Rectal smooth muscle tissue (tissue), 1 donor: Measurements from ENCODE around the gene TRUB2.

Source experiments
- H3K27ac ChIP-seq: one replicate; pipeline ENCODE4 v1.7.0; 2013; ENCODE audit warnings: low read depth, low read length, inconsistent platforms
- H3K27me3 ChIP-seq: one replicate; pipeline ENCODE4 v1.7.0; 2013; ENCODE audit warnings: low read length; ENCODE audit not compliant: control insufficient read depth, insufficient read depth
- H3K36me3 ChIP-seq: one replicate; pipeline ENCODE4 v1.7.0; 2013; ENCODE audit warnings: low read length; ENCODE audit not compliant: control insufficient read depth, insufficient read depth
- H3K4me1 ChIP-seq: one replicate; pipeline ENCODE4 v1.7.0; 2013; ENCODE audit warnings: low read length; ENCODE audit not compliant: control insufficient read depth, insufficient read depth
- H3K4me3 ChIP-seq: one replicate; pipeline ENCODE4 v1.7.0; 2013; ENCODE audit warnings: low read length
- H3K9ac ChIP-seq: one replicate; pipeline ENCODE4 v1.7.0; 2013; ENCODE audit warnings: low read length

TRUB2 gene

DNA sequence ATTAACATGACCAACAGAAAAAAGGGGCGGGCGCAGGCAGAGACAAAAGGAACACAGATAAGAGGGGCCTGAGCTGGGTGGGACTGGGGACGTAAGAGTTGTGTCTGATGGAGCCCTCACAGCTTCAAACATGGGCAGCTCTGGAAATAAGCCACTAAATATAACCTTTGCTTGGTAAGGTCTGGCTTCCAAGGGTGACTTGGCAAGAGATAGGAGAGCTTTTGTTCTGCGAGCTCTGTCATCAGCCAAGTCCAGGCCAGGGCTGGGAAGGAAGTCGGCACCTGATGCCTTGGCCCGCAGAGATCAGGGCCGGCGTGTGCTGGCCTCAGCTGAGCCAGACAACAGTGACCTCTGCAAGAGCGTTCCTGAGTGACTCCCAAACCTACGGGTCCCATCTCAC is 11.8 kb downstream of the TRUB2 start:
- Histone ChIP-seq H3K9ac (no peak overlapping the region), H3K27me3 (no peaks in the 10 kb centered on the region), H3K27ac (no peak overlapping the region), H3K4me1 (no peaks in the 10 kb centered on the region), H3K36me3 (peaks cover 18% of the 10 kb centered on the region), H3K4me3 (no peak overlapping the region)

GRCh38 chr9:128309551-128309950 is 12.7 kb downstream of the TRUB2 start:
- H3K27me3 ChIP-seq = no peaks in the 10 kb centered on the region
- no peak overlapping the region for H3K9ac ChIP-seq
- no peak overlapping the region for H3K4me3 ChIP-seq
- H3K27ac ChIP-seq = no peak overlapping the region
- H3K36me3 ChIP-seq = peaks cover 16% of the 10 kb centered on the region
- H3K4me1 ChIP-seq = no peaks in the 10 kb centered on the region

DNA sequence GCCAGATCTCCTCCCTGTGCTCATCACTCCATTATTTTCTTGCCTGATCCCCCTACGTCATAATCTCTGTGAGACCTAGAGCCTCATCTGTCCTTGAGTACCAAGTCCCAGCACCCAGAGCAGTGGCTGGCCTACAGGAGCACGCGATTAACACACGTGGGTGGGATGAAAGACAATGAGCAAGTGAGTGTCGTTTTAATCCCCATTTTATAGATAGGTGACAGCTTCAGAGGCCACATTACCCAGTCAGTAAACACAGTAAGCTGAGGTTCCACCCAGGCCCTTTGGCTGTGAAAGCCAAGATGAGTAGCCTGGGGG is 17.3 kb downstream of the TRUB2 start:
- peaks cover 3% of the 10 kb centered on the region for H3K36me3 ChIP-seq
- no peak overlapping the region for H3K9ac ChIP-seq
- H3K4me3 ChIP-seq = no peak overlapping the region
- H3K27me3 ChIP-seq = no peaks in the 10 kb centered on the region
- H3K27ac ChIP-seq = no peak overlapping the region
- no peaks in the 10 kb centered on the region for H3K4me1 ChIP-seq

GRCh38 chr9:128304136-128304970 is 17.9 kb downstream of the TRUB2 start:
- no peaks in the 10 kb centered on the region for H3K4me1 ChIP-seq
- no peaks in the 10 kb centered on the region for H3K27me3 ChIP-seq
- no peak overlapping the region for H3K27ac ChIP-seq
- H3K36me3 ChIP-seq = no peaks in the 10 kb centered on the region
- H3K9ac ChIP-seq = no peak overlapping the region
- H3K4me3 ChIP-seq = no peak overlapping the region

GRCh38 chr9:128298535-128299482 is 23.4 kb downstream of the TRUB2 start:
- H3K27me3 ChIP-seq = no peaks in the 10 kb centered on the region
- no peaks in the 10 kb centered on the region for H3K36me3 ChIP-seq
- H3K27ac ChIP-seq = no peak overlapping the region
- no peaks in the 10 kb centered on the region for H3K4me1 ChIP-seq
- H3K9ac ChIP-seq = no peak overlapping the region
- H3K4me3 ChIP-seq = no peak overlapping the region

DNA sequence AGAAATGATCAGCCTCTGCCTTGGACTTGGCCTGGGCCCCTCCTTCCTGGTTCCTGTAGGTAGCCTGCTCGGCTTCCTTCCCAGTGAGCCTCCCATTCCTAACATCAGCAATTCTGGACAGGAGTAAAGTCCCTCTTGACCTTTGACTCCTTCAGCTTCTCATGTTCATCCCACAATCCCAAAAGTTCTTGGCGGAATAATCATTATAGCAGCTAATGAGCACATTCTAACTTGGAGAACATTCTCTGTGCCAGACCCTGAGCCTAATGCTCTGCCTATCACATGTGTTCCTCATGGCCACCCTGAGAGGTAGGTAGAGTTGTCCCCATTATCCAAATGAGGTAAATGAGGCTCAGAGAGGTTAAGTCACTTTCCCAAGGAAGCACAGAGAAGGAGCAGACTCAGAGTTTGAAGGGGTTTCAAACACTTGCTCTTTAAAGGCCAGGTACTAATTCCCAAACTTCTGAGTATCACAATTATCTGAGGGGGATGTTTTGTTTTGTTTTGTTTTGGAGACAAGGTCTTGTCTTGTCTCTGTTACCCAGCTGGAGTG is 24.9 kb downstream of the TRUB2 start:
- H3K27ac ChIP-seq = no peak overlapping the region
- H3K4me3 ChIP-seq = no peak overlapping the region
- no peaks in the 10 kb centered on the region for H3K27me3 ChIP-seq
- H3K4me1 ChIP-seq = no peaks in the 10 kb centered on the region
- H3K36me3 ChIP-seq = no peaks in the 10 kb centered on the region
- H3K9ac ChIP-seq = no peak overlapping the region

DNA sequence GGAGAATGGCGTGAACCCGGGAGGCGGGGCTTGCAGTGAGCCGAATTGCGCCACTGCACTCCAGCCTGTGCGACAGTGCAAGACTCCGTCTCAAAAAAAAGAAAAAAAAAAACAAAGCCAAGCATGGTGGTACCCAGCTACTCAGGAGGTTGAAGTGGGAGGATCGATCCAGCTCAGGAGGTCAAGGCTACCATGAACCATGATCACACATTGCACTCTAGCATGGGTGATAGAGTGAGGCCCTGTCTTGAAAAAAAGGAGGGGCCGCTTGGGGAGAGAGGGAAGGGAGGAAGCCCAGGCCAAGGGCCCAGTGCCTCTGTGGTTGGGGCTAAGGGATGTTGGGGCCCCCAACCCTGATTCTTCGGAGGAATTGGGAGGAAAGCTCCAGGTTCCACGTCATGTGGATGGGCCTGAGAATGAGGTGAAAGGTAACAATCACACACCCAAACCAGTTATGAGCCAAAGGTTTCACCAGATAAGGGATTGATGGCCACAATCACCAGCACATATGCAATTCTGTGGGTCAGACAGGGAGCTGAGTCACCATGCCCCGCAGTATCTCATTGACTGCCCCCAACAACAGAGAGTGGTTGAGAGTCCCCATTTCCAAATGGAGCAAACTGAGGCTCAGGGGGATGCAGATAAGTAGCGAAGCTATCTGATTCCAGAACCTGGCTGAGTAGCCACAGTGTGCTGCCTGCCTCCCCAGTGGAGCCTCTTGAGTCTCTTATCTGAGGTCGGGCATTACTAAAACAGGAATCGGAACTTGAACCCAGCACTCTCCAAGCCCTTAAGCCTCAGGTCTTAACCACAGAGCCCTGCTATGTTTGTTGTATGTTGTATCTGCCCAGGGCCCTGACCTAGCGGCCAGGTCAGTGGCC is 25.7 kb downstream of the TRUB2 start:
- Histone ChIP-seq H3K27ac (no peak overlapping the region), H3K9ac (no peak overlapping the region), H3K4me3 (no peak overlapping the region), H3K4me1 (no peaks in the 10 kb centered on the region), H3K27me3 (no peaks in the 10 kb centered on the region), H3K36me3 (no peaks in the 10 kb centered on the region)

GRCh38 chr9:128294142-128294541 is 28.1 kb downstream of the TRUB2 start:
- no peak overlapping the region for H3K9ac ChIP-seq

DNA sequence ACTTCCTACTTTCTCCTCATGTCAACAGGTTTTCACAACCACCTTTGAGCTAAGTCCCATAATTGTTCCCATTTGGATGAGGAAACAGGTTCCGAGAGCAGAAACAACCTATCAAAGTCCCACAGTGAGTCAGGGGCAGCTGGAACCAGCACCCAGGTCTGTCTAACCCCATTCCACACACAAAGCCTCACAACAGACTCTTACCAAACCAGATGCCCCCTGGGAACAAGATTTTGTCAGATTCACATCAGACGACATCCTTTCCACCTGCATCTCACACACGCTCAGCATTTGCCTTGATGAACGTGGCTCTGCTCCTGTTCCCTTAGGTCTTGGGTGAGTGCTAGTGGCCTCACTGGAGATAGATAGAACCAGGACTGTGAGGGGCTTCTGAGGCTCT is 29.2 kb downstream of the TRUB2 start:
- no peaks in the 10 kb centered on the region for H3K4me1 ChIP-seq
- no peak overlapping the region for H3K27ac ChIP-seq
- no peak overlapping the region for H3K4me3 ChIP-seq
- no peaks in the 10 kb centered on the region for H3K27me3 ChIP-seq
- H3K36me3 ChIP-seq = peaks cover 7% of the 10 kb centered on the region
- H3K9ac ChIP-seq = no peak overlapping the region

More at GRCh38 chr9:128294142-128294541, 28.1 kb downstream of the TRUB2 start:
- Histone ChIP-seq H3K4me3 (no peak overlapping the region), H3K27ac (no peak overlapping the region), H3K4me1 (no peaks in the 10 kb centered on the region), H3K36me3 (no peaks in the 10 kb centered on the region), H3K27me3 (no peaks in the 10 kb centered on the region)

GRCh38 chr9:128292009-128292408 is 30.2 kb downstream of the TRUB2 start:
- no peaks in the 10 kb centered on the region for H3K4me1 ChIP-seq
- H3K27me3 ChIP-seq = no peaks in the 10 kb centered on the region
- H3K9ac ChIP-seq = no peak overlapping the region
- H3K4me3 ChIP-seq = no peak overlapping the region
- H3K36me3 ChIP-seq = peaks cover 10% of the 10 kb centered on the region
- H3K27ac ChIP-seq = no peak overlapping the region

GRCh38 chr9:128288273-128289004 is 33.8 kb downstream of the TRUB2 start:
- Histone ChIP-seq H3K27me3 (no peaks in the 10 kb centered on the region), H3K36me3 (peaks cover 14% of the 10 kb centered on the region), H3K4me1 (no peaks in the 10 kb centered on the region), H3K27ac (no peak overlapping the region), H3K9ac (no peak overlapping the region), H3K4me3 (no peak overlapping the region)
